T-helper 22 cell (primary cell): ENCODE measurements around the gene CMTM2.
"Not testable (repeated sequence)": the region's sequence is repeated elsewhere in the genome, so short reads cannot be mapped to it uniquely, and the experiment has no call there.

Experiments used
- DNase-seq: peaks from one replicate; pipeline ENCODE4 v3.0.0-alpha.2; 2020; ENCODE audit warnings: low read depth

Gene CMTM2

DNA sequence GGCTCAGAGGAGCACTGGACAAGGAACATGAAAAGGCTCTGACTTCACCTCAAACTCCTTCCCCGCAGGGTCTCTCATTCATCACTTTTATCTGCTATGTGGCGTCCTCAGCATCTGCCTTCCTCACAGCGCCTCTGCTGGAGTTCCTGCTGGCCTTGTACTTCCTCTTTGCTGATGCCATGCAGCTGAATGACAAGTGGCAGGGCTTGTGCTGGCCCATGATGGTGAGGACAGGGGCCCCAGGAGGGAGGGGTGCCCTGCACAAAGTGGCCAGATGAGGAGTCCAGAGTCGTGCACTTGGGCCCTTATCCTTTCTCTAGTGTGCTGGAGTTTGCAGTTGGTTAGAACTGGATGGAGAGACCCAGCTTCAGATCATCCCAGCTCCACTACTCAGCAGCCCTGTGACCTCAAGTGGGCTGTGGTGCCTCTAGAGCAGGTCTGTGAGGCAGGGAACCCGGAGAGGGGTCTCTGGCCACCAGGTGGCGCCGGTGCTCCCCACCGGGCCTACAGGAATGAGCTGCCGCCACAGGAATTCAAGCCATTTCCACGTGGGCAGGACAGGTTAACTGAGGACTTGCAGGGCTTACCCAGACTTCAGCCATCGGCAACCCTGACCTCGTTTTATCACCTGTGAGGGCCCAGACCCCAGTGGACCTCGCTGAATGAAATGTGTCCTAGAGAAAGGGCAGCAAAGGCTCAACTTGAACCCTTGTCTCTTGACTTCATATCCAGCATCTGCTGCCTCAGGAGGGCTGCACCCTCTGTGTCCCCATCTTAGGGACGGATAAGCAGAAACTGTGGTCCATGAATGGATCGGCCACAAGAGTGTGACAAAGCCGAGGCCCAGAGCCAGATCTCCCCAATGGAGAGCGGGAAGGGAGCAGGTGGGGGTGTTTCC is 29.2 kb downstream of the CMTM2 start:
- DNase-seq: peak; percentile 57

DNA sequence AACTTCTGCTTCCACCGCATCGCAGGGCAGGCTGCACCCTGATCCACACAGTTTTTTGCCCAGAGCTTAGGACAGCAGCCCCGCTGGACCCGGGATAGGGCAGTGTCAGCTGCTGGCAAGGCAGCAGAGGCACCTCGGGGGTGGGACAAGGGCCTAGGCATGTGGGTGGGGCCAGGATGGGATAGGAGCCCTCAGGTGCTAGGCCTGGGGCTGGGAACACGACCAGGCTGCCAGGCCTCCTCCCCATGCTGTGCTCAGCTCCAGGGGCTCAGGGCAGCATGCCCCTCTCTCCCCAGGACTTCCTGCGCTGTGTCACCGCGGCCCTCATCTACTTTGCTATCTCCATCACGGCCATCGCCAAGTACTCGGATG is 29.9 kb downstream of the CMTM2 start:
- DNase-seq: no peak

GRCh38 chr16:66610111-66610820 is 31.0 kb downstream of the CMTM2 start:
- no peak for DNase-seq

DNA sequence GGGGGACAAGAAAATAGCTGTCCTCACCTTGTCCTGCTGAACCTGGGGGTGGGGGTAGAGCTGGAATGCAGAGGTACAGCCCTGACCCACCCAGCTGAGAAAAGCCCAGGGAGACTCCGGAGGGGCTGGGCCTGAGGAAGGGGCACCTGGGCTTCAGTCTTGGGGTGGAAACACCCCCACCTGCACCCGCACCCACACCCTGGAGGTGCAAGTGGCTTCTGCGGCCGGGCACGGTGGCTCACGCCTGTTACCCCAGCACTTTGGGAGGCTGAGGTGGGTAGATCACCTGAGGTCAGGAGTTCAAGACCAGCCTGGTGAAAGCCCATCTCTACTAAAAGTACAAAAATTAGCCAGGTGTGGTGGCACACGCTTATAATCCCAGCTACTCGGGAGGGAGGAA is 32.6 kb downstream of the CMTM2 start:
- not testable (repeated sequence) for DNase-seq

DNA sequence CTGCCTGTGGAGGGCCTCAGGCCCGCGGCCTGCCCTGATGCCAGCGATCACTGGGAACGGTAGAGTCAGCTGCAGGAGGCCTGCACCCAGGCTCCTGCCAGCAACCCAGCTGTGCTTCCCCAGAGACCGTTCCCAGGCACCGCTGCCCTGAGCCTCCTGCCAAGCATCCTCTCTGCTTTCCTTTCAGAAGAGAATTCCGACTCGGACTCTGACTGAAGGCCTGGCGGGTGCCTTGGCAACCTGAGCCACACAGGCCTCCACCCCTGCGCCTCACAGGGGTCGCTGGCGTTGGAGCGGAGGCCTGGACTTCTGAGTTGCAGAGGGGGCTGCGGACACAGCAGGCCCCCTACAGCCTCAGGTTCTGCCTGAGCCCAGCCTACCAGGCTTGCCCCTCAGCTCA is 33.2 kb downstream of the CMTM2 start:
- no peak for DNase-seq

DNA sequence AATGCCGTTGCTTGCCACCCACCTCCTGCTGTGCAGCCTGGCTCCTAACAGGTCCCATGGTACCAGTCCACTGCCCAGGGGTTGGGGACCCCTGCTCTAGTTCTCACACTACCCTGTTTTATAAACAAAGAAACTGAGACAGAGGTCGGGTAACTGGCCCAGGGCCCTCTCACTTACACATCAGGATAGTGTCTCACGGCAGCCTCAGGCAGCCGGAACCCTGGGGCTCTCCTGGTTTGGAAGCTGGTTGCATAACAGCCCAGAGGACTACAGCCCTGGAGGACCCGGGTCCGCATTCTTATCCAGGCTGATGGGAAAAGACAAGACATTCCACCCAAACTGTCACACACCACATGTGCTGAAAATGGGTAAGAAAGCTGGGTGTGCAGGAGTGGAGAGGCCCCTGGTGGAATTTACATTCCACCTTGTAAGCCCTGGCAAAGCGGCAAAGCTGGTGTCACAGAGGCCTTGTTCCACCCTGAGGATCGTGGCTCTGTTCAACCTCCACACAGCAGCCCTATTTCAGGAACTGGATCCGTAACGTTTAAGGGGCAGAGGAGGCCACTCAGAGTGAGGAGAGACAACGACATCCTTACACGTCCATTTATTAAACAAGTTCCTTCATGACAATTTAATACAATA is 35.0 kb downstream of the CMTM2 start:
- no peak for DNase-seq

DNA sequence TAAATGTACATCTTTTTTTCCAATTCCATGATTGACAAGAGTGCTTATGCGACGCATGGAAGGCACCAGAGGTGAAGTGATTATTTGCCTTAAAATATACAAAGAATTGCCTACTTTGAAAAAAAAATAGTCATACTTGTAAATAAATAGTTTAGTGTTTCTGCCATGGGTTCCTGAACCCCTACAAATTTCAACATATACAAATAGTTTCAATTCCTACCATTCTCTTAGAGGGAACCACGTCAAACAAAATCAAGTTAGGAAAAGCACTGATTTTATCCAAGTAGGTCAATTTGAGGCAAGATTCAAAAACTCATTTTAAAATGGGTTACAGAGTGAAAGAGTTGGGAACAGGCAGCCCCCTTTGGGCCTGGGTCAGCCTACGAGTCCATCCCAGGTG is 36.9 kb downstream of the CMTM2 start:
- DNase-seq: no peak

GRCh38 chr16:66616592-66616991 is 37.3 kb downstream of the CMTM2 start:
- DNase-seq: no peak

GRCh38 chr16:66617010-66617434 is 37.8 kb downstream of the CMTM2 start:
- DNase-seq: no peak

DNA sequence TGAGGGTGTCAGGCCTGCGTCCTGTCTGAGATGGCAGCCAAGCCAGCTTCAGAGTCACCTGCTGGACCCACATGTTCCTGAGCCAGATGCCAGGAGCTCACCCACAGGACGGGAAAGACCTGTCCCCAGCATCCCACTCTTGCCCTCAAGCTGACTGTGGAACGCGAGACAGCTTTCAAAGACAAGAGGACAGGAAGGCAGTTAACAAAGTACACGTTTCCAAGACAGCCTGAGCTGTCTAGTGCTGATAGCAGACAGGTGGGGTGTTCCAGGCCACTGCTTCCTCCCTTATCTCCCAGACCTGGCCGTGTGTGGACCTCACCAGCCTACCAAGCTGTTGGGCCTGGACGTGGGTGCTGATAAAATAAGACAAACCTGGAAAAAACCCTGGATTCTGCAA is 38.5 kb downstream of the CMTM2 start:
- no peak for DNase-seq

GRCh38 chr16:66618588-66619375 is 39.5 kb downstream of the CMTM2 start:
- no peak for DNase-seq

DNA sequence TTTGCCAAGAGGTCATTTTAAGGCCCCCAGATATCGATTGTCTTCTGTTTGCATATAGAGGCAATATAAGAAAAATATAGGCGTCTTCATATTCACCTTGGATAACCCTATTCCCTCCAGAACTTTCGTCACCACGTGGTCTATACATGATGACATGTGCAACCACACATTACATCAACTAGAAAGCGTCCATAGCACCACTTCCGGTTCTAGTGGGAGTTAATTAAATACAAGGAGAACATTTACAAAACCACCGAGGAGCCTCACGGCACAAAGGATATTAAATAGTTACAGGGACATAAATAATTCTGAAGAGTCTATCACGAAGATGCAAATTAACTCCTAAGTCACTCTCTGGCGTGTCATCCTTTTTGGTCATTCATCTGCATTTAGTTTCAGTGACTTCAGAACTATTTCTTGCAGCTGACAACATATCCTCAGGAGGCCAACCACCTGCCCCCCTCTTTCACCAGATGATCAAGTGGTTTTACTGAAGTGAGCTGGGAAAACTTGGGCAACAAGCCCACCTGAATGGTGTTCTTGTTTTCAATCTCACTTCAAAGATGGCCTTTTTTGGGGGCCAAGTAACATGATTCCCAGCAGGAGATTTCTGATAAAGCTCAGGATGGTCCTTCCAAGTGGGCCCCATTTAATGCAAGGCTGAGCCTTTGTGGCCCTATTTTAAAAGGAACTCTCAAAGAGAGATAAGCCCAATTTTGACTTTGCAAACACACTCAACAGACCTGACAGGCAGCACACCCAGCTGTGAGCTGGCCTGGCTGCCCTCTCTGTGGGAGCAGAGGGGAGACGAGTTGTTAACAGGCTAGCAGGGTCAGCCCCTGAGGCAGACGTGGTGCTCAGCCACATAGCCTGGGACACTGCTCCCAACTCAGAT is 40.5 kb downstream of the CMTM2 start:
- DNase-seq: no peak

DNA sequence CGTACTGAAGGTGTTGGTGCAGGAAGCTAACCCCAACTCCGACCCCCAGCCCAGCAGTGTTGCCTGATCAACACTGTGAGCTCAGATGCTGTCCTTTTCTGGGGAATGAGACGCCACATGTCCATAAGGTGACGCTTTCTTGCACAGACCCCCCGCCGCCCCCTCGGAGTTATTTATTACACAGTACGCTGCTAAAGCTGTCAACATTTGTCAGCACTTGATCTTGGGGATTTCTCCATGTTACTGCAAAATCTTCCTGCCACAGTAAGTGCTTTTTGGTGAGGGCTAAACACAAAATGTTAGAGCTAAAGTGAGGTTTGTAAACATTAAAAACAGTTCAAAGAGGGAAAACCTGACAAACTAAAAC is 41.1 kb downstream of the CMTM2 start:
- DNase-seq: no peak

DNA sequence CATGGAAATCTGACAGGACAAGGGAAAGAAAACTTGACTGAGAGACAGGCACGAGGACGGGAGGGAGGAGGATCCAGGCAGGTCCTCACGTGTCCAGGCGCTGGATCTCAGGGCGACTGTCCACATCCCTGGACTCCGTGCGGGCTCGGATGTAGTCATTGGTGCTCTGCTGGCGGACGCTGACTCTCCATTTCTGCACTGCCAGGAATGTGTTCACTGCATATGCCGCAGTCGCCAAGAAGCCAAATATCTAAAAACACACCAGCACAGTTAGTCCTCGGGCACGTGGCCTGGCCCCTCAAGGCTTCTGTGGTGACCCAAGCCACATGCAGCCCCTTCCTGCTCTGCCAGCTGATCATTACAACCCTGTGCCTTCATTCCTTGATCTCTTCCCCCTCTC is 42.7 kb downstream of the CMTM2 start:
- no peak for DNase-seq

DNA sequence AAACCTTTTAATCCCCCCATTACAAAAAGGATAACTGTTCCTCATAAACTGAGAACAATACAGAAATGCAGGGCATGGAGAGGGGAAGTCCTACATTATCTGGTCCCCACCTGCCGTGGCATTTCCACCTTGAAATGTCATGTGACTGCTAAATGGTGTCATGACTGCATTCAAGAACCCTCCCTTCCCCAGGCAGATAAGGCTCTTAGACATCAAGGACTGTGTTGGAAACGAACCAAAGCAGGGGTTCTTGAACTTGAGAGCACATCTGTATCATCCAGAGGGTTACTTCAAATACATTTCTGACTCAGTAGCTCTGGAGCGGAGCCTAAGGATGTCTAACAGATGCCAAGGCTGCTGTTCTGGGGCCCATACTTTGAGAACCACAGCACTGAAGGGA is 43.6 kb downstream of the CMTM2 start:
- no peak for DNase-seq

- DNase-seq: no peak
Measured at GRCh38 chr16:66623755-66624154, 44.5 kb downstream of the CMTM2 start.

DNA sequence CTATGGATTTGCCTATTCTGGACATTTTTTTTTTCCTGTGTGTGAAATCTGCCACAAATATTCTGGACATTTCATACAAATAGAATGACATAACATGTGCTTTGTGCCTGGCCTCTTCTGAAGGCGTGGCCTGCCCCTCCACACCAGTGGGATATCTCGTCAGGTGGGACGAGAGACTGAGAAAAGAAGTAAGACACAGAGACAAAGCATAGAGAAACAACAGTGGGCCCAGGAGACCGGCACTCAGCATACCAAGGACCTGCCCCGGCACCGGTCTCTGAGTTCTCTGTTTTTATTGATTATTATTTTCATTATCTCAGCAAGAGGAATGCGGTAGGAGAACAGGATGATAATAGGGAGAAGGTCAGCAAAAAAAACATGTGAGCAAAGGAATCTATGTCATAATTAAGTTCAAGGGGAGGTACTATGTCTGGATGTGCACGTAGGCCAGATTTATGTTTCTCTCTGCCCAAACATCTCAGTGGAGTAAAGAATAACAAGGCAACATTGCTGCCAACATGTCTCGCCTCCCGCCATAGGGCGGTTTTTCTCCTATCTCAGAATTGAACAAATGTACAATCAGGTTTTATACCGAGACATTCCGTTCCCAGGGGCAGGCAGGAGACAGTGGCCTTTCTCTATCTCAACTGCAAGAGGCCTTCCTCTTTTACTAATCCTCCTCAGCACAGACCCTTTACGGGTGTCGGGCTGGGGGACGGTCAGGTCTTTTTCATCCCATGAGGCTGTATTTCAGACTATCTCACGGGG is 48.5 kb downstream of the CMTM2 start:
- DNase-seq: not testable (repeated sequence)

DNA sequence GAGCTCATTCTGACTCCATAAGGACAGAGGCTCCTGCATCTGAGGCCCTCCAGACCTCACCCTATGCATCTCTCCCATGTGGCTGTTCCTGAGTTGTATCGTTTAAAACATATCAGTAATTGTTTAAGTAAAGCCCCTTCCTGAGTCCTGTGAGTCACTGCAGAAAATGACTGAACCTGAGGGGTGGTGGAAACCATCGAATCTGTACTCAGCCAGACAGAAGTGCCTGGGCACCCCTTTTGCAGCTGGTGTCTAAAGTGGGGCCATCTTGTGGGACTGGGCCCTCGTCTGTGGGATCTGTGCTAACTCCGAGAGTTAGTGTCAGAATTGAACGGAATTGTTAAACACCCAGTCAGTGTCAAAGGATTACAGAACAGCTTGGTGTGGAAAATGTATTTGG is 50.6 kb downstream of the CMTM2 start:
- DNase-seq: no peak

DNA sequence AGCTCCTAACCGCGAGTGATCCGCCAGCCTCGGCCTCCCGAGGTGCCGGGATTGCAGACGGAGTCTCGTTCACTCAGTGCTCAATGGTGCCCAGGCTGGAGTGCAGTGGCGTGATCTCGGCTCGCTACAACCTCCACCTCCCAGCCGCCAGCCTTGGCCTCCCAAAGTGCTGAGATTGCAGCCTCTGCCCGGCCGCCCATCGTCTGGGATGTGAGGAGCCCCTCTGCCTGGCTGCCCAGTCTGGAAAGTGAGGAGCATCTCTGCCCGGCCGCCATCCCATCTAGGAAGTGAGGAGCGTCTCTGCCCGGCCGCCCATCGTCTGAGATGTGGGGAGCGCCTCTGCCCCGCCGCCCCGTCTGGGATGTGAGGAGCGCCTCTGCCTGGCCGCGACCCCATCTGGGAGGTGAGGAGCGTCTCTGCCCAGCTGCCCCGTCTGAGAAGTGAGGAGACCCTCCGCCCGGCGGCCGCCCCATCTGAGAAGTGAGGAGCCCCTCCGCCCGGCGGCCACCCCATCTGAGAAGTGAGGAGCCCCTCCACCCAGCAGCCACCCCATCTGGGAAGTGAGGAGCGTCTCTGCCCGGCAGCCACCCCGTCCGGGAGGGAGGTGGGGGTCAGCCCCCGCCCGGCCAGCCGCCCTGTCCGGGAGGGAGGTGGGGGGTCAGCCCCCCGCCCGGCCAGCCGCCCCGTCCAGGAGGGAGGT is 51.4 kb downstream of the CMTM2 start:
- DNase-seq: not testable (repeated sequence)

GRCh38 chr16:66631558-66631957 is 52.3 kb downstream of the CMTM2 start:
- DNase-seq: not testable (repeated sequence)
